LNCAP (cell line): ENCODE results near the gene EIF6.

Source experiments
- CTCF ChIP-seq: fragments of 450-650 bp; IDR thresholded peaks from 2 replicates; pipeline ENCODE4 v1.5.1; 2017; ENCODE audit warnings: mild to moderate bottlenecking

Gene EIF6

GRCh38 chr20:35284267-35284991, at the start of gene EIF6:
Gene EIF6, minus strand, starts transcription at chr20:35284772. Its CDS starts 285 bp downstream, at chr20:35284487.
- no peak for TF ChIP-seq CTCF

GRCh38 chr20:35333606-35334005, 49.0 kb upstream of the EIF6 start:
- TF ChIP-seq CTCF = no peak

GRCh38 chr20:35332540-35333200, 48.1 kb upstream of the EIF6 start:
- no peak for TF ChIP-seq CTCF

GRCh38 chr20:35329435-35330139, 45.0 kb upstream of the EIF6 start:
- peak; percentile 47; the same call in 1 of the 2 replicates for TF ChIP-seq CTCF

- TF ChIP-seq CTCF = no peak
These were observed 44.1 kb upstream of the EIF6 start for GRCh38 chr20:35328689-35329088.

GRCh38 chr20:35328095-35328685, 43.6 kb upstream of the EIF6 start:
- no peak for TF ChIP-seq CTCF
